Measurements from ENCODE around the gene LDLRAD3.

GRCh38 chr11:36155124-36155561, 211.3 kb downstream of the LDLRAD3 start:
- TF ChIP-seq EP300 (IDR thresholded peaks at IDR 0.05; ENCODE audit: borderline replicate concordance in 1 of 2, low read depth in 1 of 2, low read length in 1 of 2) (no peak), REST (IDR thresholded peaks at IDR 0.05; ENCODE audit: low read depth, low read length) (no peak), POLR2AphosphoS5 (IDR thresholded peaks at IDR 0.05; ENCODE audit: low read depth, low read length) (no peak), CTCF (IDR thresholded peaks at IDR 0.05) (no peak), NFIC (IDR thresholded peaks at IDR 0.05; ENCODE audit: borderline replicate concordance) (no peak), RFX5 (IDR thresholded peaks at IDR 0.05; ENCODE audit: low read length) (no peak)
- TF ChIP-seq, protein P1, sequence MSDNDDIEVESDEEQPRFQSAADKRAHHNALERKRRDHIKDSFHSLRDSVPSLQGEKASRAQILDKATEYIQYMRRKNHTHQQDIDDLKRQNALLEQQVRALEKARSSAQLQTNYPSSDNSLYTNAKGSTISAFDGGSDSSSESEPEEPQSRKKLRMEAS (IDR thresholded peaks at IDR 0.05; ENCODE audit: low read depth) = no peak

Measured in SK-N-SH (cell line).